ENCODE data around the gene ZFP69.
A peak's percentile ranks its signal among the peaks of the same experiment; 100 is the strongest.

Gene ZFP69

DNA sequence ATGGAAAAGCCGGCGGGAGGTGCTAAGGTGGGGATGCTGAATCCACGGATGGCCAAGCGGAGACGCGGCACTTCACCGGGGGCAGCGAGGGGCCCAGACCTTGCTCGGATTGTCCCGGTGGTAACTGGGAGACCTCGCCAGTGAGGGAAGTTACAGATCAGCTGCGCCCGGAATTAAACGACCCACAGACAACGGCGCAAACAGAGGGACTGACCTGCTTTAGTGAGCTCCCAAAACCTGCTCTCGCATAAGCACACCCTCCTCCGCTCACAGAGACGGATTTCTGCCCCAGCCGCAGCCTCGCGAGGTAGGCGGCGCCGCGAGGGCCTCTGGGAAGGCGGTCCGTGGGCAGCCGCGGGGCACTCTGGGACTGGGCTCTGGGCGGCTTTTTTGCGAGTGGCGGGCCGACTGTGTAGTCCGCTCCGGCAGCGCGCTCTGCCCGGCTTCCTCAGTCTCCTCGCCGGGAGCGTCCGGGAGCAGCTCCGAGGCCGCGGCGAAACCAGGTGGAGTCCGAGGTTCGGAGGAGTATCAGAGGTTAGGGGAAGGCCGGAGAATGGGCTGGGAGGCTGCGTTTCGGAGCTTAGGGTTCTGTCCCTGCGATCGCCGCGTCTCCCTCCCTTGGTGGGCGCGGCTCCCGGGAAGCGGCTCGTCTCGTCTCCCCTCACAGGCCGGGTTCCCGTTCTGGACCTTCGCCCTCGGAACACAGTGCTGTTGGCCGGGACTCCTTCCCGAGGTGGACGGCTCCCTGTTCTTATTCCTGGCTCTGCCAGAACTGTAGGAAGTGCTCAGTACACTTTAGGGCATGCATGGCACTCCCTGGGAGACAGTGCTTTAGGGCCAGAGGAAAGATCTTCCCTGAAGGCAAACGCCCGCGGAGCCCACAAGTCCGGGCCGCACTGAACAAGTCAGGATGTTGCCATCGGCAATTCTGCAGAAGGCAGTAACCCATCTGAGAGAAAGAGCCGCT lies 31.6 kb downstream of the ZFP69 start, which contains the start of gene EXO5:
EXO5 (plus strand) TSS at position 393 of the 967 bp plus-strand sequence. CDS start 5,778 bp downstream, outside the sequence.
- peak; percentile 73 to 79 for DNase-seq (ENCODE audit: low read depth in 2 of 2)

GRCh38 chr1:40519517-40519916 lies 42.4 kb downstream of the ZFP69 start:
- DNase-seq (ENCODE audit: low read depth in 2 of 2): no peak

DNA sequence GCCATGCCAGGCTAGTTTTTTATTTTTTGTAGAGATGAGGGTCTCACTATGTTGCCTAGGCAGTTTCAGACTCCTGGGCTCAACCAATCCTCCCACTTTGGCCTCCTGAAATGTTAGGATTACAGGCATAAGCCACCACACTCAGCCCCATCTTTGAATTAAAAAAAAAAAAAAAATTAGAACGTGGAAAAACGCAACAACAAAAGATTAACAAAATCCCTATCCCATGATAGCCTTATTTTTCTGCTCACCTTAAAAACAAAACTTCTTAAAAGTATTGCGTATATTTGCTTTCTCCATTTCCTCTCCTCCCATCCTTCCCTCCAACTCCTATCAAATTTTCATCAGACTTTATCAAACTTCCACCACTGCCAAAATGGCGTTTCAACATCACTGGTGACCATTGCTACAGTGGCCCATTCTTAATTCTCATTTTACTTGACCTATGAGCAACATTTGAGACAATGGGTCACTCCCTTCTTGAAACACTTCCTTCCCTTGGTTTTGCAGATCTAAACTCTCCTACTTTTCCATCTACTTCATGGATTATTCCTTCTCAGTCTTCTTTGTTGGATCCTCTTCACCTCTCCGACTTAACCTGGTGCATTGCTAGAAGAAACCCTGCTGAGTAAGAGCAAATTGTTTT lies 53.8 kb downstream of the ZFP69 start:
- no peak for DNase-seq (ENCODE audit: low read depth in 2 of 2)

GRCh38 chr1:40531381-40532061 lies 54.4 kb downstream of the ZFP69 start, which contains the start of gene ZNF684:
Gene ZNF684 (plus strand): TSS chr1:40531637. CDS start chr1:40533167, 1,530 bp downstream.
- DNase-seq (ENCODE audit: low read depth in 2 of 2): peak; percentile 72

DNA sequence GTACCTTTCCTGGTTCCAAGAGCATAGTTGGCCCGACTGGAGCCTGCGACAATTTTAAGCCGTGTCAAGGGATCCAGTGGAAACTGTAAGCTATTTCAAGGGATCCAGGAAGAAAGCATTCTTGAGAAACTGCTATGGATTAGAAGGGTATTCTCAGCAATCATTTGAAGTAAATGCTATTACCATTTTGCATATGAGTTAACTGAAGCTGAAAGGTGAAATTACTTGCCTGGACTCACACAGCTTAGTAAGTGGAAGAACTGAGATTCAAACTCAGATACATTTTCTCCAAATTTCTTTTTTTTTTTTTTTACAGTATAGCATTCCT lies 54.9 kb downstream of the ZFP69 start:
- no peak for DNase-seq (ENCODE audit: low read depth in 2 of 2)

DNA sequence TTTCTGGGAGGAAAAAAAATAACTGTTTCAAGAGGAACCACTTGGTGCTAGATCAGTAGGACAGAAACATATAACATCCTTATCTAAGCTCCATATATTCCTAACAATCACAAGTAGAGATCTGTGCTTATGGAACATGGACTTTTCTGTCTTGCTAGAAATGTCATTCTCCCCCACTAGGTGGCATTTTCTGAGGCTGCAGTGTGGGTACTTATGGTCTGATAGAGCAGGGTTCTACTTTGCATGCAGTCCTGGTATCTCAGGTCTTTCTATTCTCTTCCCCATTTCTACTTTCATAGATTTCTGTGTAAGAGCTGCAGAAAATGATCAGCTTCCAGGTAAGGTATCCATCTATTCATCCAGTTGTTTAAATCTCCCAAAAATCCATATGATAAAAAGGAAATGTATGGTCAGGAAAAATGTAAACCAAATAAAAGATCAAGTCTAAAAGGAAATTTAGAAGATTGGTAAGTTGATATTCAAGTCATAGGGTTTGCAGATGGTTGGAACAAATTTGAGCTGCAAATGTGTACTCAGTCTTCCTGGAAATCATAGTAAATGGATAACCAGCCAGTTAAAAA lies 55.8 kb downstream of the ZFP69 start:
- no peak for DNase-seq (ENCODE audit: low read depth in 2 of 2)

- no peak for DNase-seq (ENCODE audit: low read depth in 2 of 2)
Observed at GRCh38 chr1:40534589-40534988, 57.5 kb downstream of the ZFP69 start.

DNA sequence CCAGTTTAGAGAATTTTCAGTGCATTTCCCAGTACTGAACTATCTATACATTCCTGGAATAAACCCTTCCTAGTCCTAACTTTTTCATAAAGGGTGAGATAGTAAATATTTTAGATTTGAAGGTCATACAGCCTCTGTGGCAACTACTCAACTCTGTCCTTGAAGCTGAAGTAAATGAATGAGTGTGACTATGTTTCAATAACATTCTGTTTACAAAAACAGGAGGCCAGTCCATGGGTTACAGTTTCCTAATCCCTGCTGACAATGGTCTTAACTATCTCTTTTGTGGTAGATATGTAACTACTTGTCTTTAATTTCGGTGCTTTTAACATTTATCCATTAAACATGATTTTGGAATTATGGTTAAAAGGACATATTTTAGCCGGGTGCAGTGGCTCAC lies 58.6 kb downstream of the ZFP69 start:
- no peak for DNase-seq (ENCODE audit: low read depth in 2 of 2)

DNA sequence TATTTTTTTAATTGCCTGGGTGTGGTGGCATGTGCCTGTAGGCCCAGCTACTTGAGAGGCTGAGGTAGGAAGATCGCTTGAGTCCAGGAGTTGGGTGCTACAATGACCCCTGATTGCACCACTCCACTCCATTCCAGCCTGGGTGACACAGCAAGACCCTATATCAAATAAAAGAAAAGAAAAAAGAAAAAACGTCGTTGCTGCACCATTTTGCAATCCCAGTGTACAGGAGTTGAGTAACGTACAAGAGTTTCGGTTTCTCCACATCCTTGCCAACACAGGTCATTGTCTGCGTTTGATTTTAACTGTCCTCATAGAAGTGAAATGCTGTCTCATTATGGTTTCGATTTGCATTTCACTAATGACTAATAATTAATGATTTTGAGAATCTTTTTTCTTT lies 62.2 kb downstream of the ZFP69 start:
- DNase-seq (ENCODE audit: low read depth in 2 of 2): no peak
